GM10248 (cell line): Measurements from ENCODE around the gene RGP1.
A peak's percentile ranks its signal among the peaks of the same experiment; 100 is the strongest.

Experiments
- CTCF ChIA-PET: fragments of 300-600 bp; sonication (Branson Sonifier 250); formaldehyde crosslinking; extraction: SDS; loops from one replicate; lab custom pipeline; 2021; ENCODE audit warnings: antibody characterized with exemption; lab: Yijun Ruan, JAX
- POLR2A ChIA-PET: fragments of 350-650 bp; sonication (Branson Sonifier 250); formaldehyde crosslinking; extraction: SDS; loops from one replicate; lab custom pipeline; 2020; ENCODE audit warnings: antibody characterized with exemption; lab: Yijun Ruan, JAX
- DNase-seq: peaks from one replicate; pipeline ENCODE4 v3.0.0; 2012; ENCODE audit errors: extremely low spot score
- TF ChIP-seq, protein P1 (sequence below): IDR thresholded peaks from 2 replicates; pipeline ENCODE4 v1.5.1; 2012; ENCODE audit warnings: mild to moderate bottlenecking, low read depth; ENCODE audit errors: extremely low read depth, missing control alignments, control extremely low read depth

Gene RGP1

DNA sequence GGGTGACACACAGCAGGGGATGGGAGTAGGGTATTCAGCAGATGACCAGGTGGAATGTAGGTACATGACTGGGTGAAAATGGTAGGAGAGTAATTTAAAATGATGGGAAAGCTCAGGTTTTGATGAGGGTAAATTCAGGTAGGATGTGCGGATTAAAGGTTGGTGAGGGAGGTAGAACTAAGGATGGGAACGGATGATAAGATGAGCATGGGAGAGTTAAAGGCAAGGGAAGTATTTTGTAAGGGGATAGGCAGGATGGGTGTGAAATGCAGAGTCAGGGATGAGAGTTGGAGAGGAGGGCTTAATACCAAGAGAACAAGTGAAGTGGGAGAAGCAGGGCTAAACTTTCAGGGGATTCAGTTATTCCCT, 18.6 kb upstream of the RGP1 start:
- TF ChIP-seq, protein P1, sequence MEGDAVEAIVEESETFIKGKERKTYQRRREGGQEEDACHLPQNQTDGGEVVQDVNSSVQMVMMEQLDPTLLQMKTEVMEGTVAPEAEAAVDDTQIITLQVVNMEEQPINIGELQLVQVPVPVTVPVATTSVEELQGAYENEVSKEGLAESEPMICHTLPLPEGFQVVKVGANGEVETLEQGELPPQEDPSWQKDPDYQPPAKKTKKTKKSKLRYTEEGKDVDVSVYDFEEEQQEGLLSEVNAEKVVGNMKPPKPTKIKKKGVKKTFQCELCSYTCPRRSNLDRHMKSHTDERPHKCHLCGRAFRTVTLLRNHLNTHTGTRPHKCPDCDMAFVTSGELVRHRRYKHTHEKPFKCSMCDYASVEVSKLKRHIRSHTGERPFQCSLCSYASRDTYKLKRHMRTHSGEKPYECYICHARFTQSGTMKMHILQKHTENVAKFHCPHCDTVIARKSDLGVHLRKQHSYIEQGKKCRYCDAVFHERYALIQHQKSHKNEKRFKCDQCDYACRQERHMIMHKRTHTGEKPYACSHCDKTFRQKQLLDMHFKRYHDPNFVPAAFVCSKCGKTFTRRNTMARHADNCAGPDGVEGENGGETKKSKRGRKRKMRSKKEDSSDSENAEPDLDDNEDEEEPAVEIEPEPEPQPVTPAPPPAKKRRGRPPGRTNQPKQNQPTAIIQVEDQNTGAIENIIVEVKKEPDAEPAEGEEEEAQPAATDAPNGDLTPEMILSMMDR = no peak
- no peak for DNase-seq
- ChIA-PET POLR2A (interaction anchor here (0.5 to 2.5 kb wide), 6 partner anchors 9 to 70 kb away, joined by 3 to 20 read pairs (median 4); partner anchors contain the start of genes GBA2 and RGP1), CTCF (interaction anchor here (0.7 to 11.0 kb wide), 13 partner anchors 10 to 126 kb away, joined by 3 to 134 read pairs (median 7); partner anchors contain the start of genes GBA2, RGP1 and TESK1)

DNA sequence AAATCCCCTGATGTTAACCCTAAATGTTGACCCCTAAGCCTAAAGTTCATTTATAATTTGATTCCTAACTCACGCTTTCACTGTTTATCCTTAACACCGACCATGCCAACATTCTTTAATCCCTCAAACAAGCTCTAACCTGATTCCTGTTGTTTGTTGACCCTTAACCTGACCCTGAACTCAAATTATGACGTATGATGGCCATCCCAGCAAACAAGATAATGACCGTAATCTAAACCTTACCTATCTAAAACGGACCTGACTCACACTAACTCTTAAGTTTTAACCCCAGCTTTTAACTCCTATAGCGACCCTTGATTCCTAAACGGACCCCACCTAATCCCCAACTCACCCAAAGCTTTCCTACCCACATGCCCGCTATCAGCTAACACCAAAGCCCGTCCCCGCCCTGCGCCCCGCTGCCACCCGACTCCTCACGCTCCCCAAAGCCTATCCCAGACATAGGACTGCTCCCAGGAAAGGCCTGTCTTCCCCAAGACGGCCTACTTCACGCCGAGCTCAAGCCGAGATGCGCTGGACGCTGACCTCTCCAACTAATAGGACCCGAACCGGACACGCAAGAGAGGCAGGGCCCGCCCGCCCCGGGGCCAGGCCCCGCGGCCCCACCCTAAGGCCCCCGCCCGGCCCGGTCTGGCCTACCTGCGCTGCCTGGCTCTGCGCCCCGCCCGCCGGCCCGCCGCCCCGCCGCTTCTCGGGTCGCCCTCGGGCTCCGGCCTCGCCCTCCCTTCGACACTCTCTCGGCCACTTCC, 17.5 kb upstream of the RGP1 start:
- CTCF ChIA-PET = interaction anchor here (0.9 to 11.0 kb wide), 16 partner anchors 12 to 132 kb away, joined by 3 to 134 read pairs (median 6); partner anchors contain the start of genes GBA2, RGP1, SPAG8 and TESK1
- POLR2A ChIA-PET = interaction anchor here (0.9 to 2.5 kb wide), 13 partner anchors 10 to 128 kb away, joined by 3 to 20 read pairs (median 4); partner anchors contain the start of genes GBA2, HINT2, RGP1 and SIT1

DNA sequence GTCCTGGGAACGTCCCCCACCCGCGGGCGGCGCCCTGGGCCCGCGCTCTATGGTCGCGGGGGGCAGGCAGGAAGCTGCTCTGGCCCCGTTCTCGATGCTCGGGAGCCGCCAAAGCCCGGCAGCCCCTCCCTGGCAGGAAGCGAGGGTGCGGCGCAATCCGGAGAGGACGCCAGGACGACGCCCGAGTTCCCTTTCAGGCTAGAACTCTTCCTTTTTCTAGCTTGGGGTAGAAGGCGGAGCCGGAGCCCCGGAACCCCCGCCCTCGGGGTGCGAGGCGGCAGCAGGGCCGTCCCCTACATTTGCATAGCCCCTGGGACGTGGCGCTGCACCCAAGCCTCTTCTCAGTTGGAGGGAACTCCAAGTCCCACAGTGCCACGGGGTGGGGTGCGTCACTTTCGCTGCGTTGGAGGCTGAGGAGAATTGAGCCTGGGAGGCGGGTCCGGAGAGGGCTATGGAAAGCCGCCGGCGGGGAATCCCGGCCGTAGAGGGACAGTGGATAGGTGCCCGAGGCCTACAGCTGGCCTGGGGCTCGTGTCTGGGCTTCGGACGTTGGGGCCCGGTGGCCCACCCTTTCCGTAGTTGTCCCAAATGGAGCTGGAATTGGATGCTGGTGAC, 16.8 kb upstream of the RGP1 start, which contains the start of the genes CREB3 and TLN1:
TSS of gene CREB3 (plus strand) at position 482 of the 615 bp plus-strand sequence. CDS start at position 589, 107 bp downstream.
TSS of gene TLN1 (minus strand) at position 11 of the 615 bp plus-strand sequence. CDS start 6,501 bp downstream, outside the sequence.
- DNase-seq = peak; percentile 97
- CTCF ChIA-PET = interaction anchor here (0.6 to 11.0 kb wide), 22 partner anchors 12 to 132 kb away, joined by 3 to 134 read pairs (median 6); partner anchors contain the start of genes GBA2, RGP1, SPAG8 and TESK1
- TF ChIP-seq, protein P1 = peak; percentile 47
- POLR2A ChIA-PET = interaction anchor here (0.7 to 2.5 kb wide), 13 partner anchors 9 to 129 kb away, joined by 3 to 20 read pairs (median 4); partner anchors contain the start of genes GBA2, HINT2, RGP1 and SIT1

More for the DNA sequence above, 17.5 kb upstream of the RGP1 start:
- TF ChIP-seq, protein P1 = no peak
- no peak for DNase-seq

DNA sequence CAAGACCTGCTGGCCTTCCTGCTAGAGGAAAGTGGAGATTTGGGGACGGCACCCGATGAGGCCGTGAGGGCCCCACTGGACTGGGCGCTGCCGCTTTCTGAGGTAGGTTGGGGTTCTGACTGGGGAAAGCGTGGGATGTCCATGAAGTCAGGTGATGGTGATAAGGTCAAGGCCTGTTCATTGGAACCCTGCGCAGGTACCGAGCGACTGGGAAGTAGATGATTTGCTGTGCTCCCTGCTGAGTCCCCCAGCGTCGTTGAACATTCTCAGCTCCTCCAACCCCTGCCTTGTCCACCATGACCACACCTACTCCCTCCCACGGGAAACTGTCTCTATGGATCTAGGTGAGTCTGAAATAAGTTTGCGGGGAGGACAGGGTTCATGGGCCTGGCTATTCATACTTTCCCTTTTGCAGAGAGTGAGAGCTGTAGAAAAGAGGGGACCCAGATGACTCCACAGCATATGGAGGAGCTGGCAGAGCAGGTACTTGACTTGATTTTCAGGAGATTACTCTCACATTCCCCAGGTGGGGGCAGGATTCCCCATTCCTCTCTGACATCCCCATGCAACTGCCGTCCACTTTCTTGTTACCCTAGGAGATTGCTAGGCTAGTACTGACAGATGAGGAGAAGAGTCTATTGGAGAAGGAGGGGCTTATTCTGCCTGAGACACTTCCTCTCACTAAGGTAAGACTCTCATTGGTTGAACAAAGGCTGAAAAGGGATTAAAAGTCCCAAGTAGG, 16.1 kb upstream of the RGP1 start:
- POLR2A ChIA-PET = interaction anchor here (0.7 to 2.5 kb wide), 11 partner anchors 9 to 129 kb away, joined by 3 to 20 read pairs (median 4); partner anchors contain the start of genes GBA2, RGP1 and TMEM8B
- TF ChIP-seq, protein P1 = peak; percentile 7
- DNase-seq = peak; percentile 56
- CTCF ChIA-PET = interaction anchor here (0.6 to 11.0 kb wide), 18 partner anchors 11 to 133 kb away, joined by 3 to 134 read pairs (median 6); partner anchors contain the start of genes GBA2, RGP1, SPAG8 and TESK1

DNA sequence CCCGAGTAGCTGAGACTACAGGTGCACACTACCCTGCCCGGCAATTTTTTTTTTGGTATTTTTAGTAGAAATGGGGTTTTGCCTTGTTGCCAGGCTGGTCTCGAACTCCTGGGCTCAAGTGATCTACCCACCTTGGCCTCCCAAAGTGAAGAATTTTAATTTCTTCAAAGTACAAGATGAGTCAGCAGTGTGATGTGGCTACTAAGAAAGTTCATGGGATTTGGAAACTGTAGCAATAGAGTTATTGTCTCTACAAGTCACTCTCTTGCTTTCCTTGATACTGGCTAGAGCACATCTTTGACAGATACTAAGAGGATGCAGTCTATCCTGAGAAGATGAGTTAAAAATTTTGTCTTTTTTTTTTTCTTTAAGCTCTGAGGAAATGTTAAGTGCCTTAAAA, 15.0 kb upstream of the RGP1 start:
- no peak for DNase-seq
- TF ChIP-seq, protein P1 = no peak
- CTCF ChIA-PET = interaction anchor here (1.0 to 5.6 kb wide), 11 partner anchors 12 to 91 kb away, joined by 3 to 127 read pairs (median 5); partner anchors contain the start of genes GBA2, MSMP, RGP1 and SPAG8
- POLR2A ChIA-PET = interaction anchor here (0.7 kb wide), 1 partner anchor 8 kb away, joined by 3 read pairs; no protein-coding TSS in a partner anchor
